ENCODE data around the gene AADACL4. TPM values are rescaled to one million over a fixed set of nuclear protein-coding genes. Genes with fewer than 3 reads are reported as not detected.

Gene AADACL4
- total and polyA plus RNA-seq, 2 of the 8 experiments (the other 6 are each of a cell fraction or from before 2014, with no cell fraction given), result 0.08 TPM; not detected in 1

DNA sequence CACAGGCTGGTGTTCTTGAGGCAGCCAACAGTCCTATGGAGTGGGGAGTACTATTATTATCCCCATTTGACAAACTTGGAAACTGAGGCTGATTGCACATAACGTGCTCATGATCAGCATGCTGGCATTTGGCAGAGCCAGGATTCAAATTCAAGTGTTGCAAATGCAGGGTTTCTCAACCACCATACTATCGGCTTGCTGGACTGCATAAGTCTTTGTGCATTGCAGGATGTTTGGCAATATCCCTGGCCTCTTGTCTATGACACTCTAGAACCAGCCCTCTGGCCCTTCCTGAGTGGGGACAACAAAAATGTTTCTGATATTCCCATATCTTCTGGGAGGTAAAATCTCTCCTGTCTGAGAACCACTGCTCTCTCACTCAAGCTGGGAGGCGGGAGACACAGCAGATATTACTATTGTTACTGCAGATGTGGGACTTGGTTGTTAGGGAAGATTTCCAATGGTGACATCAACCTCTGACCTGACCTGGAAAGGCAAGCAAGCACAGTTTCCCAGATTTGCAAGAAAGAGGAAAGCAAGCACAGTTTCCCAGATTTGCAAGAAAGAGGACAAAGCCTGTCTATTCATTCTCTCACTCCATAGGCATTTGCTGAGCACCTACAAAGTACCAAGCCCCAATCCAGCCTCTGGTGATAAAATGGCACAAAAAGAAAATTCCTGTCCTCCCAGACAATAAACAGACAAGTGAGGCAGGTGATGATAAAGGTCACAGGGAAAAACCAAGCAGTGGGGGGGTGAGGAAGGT is 71.0 kb downstream of the AADACL4 start (continued):
- no peak for TF ChIP-seq CHD1 (IDR thresholded peaks at IDR 0.05; ENCODE audit: low read depth, low read length)

All from H1 (cell line).